Measurements from ENCODE around the gene NTNG2. TPM values are rescaled to one million over a fixed set of nuclear protein-coding genes. Genes with fewer than 3 reads are reported as not detected.

The NTNG2 gene
- total RNA-seq, 2 donors from 2014 or later, result 0.26 to 2.0 TPM

- Histone ChIP-seq H3K27me3 (no peaks in the 10 kb centered on the region), H3K4me3 (no peak overlapping the region), H3K27ac (no peak overlapping the region), H3K36me3 (replicated peaks in 1 of 2; ENCODE audit: insufficient read depth in 1 of 2, low read depth in 2 of 2) (no peaks in the 10 kb centered on the region), H3K9me3 (no peaks in the 10 kb centered on the region), H3K4me1 (no peaks in the 10 kb centered on the region)
- DNase-seq (no peak), ATAC-seq (no peak)
- intact Hi-C loops (cut with DNase I), result no loop called here
- TF ChIP-seq CTCF (IDR thresholded peaks at IDR 0.05) (no peak), POLR2A (IDR thresholded peaks at IDR 0.05) (no peak)
- WGBS, 2 donors, result 44 to 57% methylated on average over 11 to 14 of the region's 14 CpGs
Observed at GRCh38 chr9:132175431-132175830, 13.6 kb downstream of the NTNG2 start.

- Histone ChIP-seq H3K36me3 (replicated peaks in 1 of 2; ENCODE audit: insufficient read depth in 1 of 2, low read depth in 2 of 2) (no peaks in the 10 kb centered on the region), H3K4me1 (no peaks in the 10 kb centered on the region), H3K4me3 (no peak overlapping the region), H3K27ac (no peak overlapping the region), H3K27me3 (no peaks in the 10 kb centered on the region), H3K9me3 (no peaks in the 10 kb centered on the region)
- ATAC-seq (no peak), DNase-seq (no peak)
- TF ChIP-seq POLR2A (IDR thresholded peaks at IDR 0.05) (no peak), CTCF (IDR thresholded peaks at IDR 0.05) (no peak)
- intact Hi-C loops (cut with DNase I), result no loop called here
- WGBS, 2 donors, result 80 to 86% methylated on average over 5 of the region's 5 CpGs
Observed at GRCh38 chr9:132176338-132176737, 14.5 kb downstream of the NTNG2 start.

GRCh38 chr9:132181796-132182313 lies 20.0 kb downstream of the NTNG2 start:
- H3K4me1 ChIP-seq, result peaks cover 1% of the 10 kb centered on the region
- H3K27ac ChIP-seq, result no peak overlapping the region
- DNase-seq, result no peak
- H3K4me3 ChIP-seq, result no peak overlapping the region
- WGBS, 2 donors, result 68% methylated on average over 12 to 18 of the region's 19 CpGs
- no peak for TF ChIP-seq CTCF (IDR thresholded peaks at IDR 0.05)
- TF ChIP-seq POLR2A (IDR thresholded peaks at IDR 0.05), result no peak
- no peaks in the 10 kb centered on the region for H3K36me3 ChIP-seq (replicated peaks in 1 of 2; ENCODE audit: insufficient read depth in 1 of 2, low read depth in 2 of 2)
- ATAC-seq, result no peak
- no peaks in the 10 kb centered on the region for H3K27me3 ChIP-seq
- no peaks in the 10 kb centered on the region for H3K9me3 ChIP-seq
- intact Hi-C loops (cut with DNase I), result no loop called here

- Histone ChIP-seq H3K36me3 (replicated peaks in 1 of 2; ENCODE audit: insufficient read depth in 1 of 2, low read depth in 2 of 2) (no peaks in the 10 kb centered on the region), H3K9me3 (no peaks in the 10 kb centered on the region), H3K27me3 (no peaks in the 10 kb centered on the region), H3K4me3 (no peak overlapping the region), H3K4me1 (peaks cover 5% of the 10 kb centered on the region), H3K27ac (no peak overlapping the region)
- intact Hi-C loops (cut with DNase I), result no loop called here
- ATAC-seq (peak; percentile 28), DNase-seq (no peak)
- no peak for TF ChIP-seq POLR2A (IDR thresholded peaks at IDR 0.05)
- TF ChIP-seq CTCF (IDR thresholded peaks at IDR 0.05), result no peak
- 51 to 57% methylated on average over 7 to 17 of the region's 18 CpGs for WGBS, 2 donors
Observed at GRCh38 chr9:132182314-132183091, 20.6 kb downstream of the NTNG2 start.

- WGBS, 2 donors, result 42 to 44% methylated on average over 5 to 9 of the region's 9 CpGs
- H3K27ac ChIP-seq, result no peak overlapping the region
- ATAC-seq, result no peak
- H3K4me3 ChIP-seq, result no peak overlapping the region
- intact Hi-C loops (cut with DNase I), result no loop called here
- TF ChIP-seq POLR2A (IDR thresholded peaks at IDR 0.05) (no peak), CTCF (IDR thresholded peaks at IDR 0.05) (no peak)
- no peaks in the 10 kb centered on the region for H3K36me3 ChIP-seq (replicated peaks in 1 of 2; ENCODE audit: insufficient read depth in 1 of 2, low read depth in 2 of 2)
- peaks cover 5% of the 10 kb centered on the region for H3K4me1 ChIP-seq
- H3K27me3 ChIP-seq, result no peaks in the 10 kb centered on the region
- no peaks in the 10 kb centered on the region for H3K9me3 ChIP-seq
- peak in 2 of 4 donors; percentile 28 to 33 for DNase-seq
Observed at GRCh38 chr9:132183134-132183533, 21.3 kb downstream of the NTNG2 start.

Data from body of pancreas (tissue), 4 donors.